GM19324 (cell line): ENCODE measurements around the gene ME3.
"Not testable (repeated sequence)": the region's sequence is repeated elsewhere in the genome, so short reads cannot be mapped to it uniquely, and the experiment has no call there.

Experiments used
- ATAC-seq: cut with Tn5 transposase; IDR thresholded peaks from one replicate; pipeline ENCODE4 v1.9.1; 2021; ENCODE audit warnings: mild to moderate bottlenecking, moderate library complexity; ENCODE audit not compliant: unreplicated experiment, low FRiP score

Gene ME3

DNA sequence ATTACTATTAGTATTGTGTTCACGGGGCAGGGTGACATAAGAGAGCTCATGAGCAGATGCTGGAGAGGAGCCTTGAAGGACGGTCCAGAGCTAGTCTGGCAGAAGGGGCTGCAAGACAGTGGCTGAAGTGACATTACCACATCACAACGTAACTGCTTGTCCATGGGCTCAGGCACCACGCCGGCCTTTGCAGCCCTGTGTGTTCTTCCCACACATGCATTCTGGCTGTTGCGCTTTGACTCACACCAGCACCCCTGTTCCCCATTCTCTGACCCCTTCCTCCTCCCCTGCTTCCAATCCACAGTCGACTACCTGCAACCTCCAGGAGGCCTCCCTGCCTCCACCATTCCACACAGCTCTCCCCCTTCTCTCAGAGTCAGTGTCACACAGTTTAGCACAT, 103.3 kb downstream of the ME3 start:
- no peak for ATAC-seq

DNA sequence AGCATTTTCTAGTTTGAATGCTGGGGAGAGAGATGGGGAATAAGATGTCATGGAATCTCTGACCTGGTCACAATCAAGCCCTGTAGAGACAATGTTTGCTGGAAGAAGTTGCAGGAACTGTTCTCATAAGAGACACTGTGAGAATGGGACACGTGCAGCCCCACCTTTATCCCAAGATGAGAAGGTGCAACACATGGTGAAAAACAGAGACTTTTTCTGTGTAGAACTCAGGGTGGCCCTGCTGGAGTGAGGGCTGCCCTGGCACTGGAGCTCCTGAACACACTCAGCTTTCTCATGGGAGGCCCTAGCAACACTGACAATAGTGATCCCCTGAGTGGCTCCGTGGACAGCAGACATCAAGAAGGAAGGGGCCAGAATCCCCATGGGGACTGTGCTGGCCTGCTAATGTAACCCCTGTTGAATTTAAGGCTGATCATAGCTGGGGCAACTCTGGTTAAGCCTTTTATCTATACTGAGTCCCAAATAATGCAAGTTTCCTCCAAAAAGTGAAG, 106.6 kb downstream of the ME3 start:
- ATAC-seq: no peak

DNA sequence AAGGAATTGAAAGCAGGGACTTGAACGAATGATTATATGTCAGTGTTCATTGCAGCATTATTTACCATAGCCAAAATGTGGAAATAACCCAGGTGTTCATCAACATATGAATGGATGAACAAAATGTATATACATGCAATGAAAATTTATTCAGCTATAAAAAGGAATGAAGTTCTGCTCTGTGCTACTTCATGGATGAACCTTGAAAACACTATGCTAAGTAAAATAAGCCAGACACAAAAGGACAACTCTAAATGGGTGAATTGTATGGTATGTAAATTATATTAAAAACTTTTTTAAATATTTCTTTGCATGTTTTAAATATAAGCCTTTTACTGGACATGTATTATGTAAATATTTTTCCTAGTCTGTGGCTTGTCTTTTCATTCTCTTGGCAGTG, 107.0 kb downstream of the ME3 start:
- no peak for ATAC-seq

DNA sequence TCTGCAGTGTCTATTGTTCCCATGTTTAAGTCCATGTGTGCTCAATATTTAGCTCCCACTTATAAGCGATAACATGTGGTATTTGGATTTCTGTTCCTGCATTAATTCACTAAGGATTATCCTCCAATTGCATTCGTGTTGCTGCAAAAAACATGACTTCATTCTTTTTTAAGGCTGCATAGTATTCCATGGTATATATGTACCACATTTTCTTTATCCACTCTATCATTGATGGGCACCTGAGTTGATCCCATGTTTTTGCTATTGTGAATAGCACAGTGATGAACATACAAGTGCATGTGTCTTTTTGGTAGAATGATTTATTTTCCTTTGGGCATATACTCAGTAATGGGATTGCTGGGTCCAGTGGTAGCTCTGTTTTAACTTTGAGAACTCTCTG, 109.6 kb downstream of the ME3 start:
- not testable (repeated sequence) for ATAC-seq

GRCh38 chr11:86559311-86559945, 113.0 kb downstream of the ME3 start:
- ATAC-seq: no peak

DNA sequence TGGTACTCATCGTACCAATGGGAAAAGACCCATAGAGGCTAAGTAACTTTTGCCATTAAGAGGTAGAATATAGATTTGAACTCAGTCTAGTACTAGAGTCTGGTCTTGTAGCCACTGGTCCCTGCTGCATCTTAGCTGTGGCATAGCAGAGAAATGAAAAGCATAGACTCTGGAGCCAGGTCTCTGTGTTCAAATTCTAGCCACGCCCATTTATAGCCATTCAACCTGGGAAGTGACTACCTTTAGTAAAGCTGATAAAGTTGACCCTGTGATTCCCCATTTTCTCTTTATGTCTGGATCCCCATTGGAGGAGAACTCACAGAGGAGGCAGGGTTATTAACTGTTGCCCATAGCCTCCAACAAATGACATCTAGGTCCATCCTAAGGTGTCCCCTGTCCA, 113.6 kb downstream of the ME3 start:
- ATAC-seq: no peak

DNA sequence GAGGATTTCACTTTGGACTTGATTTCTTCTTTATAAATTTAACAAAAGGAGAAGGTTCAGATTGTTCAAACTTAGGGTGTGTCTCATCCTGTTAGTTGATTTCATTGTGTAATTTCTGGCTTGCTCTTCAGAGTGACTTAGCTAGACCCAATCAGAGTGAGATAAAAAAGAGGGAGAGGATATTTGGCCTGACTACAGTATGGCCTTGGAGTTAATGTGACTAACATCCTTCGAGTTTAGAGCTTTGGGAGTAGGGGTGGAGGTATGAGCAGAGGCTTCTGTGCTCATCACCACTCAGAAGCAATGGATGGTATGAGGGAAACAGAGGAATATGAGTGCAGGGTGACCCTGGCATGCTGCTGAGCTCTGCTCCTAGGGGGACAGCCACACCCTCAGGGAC, 114.2 kb downstream of the ME3 start:
- no peak for ATAC-seq

DNA sequence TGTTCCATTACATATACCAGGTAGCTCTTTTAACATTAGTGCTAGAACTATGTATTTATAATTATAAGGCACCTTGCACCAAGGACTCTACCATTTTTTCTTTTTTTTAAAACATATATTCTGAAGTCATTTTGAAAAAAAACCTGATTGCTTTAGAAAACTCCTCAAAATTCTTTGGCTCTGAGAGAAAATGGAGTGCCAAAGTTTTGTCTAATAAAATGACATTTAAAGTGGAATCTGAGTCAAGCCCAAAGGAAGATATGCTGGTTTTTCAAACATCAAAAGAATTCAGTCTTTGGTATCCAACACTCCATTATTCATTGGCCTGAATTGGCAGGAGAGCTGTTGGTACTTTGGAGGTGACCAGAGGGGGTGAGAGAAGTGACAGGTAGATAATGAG, 116.5 kb downstream of the ME3 start:
- ATAC-seq: no peak

DNA sequence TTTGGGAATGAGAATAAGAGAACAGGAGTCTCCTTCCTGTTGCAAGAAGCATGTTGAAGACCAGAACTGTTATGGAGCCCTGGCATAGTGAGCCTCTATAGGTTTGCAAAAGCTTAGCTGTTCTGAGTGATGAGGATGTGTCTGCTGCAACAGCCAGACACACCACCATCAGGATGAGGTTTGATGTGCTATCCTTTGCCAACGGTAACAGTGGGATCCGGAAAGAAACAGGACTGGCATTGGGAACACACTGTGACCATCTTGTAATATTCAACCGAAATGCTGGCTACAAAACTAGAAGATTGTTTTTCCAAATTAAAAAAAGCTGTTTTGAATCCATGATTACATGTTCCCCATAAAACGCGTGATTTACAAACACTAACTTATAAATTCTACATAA, 117.0 kb downstream of the ME3 start:
- ATAC-seq: no peak

- no peak for ATAC-seq
These were observed 119.2 kb downstream of the ME3 start for GRCh38 chr11:86553265-86553664.

- ATAC-seq: peak; percentile 87
These were observed 120.9 kb downstream of the ME3 start for GRCh38 chr11:86551288-86552092.

DNA sequence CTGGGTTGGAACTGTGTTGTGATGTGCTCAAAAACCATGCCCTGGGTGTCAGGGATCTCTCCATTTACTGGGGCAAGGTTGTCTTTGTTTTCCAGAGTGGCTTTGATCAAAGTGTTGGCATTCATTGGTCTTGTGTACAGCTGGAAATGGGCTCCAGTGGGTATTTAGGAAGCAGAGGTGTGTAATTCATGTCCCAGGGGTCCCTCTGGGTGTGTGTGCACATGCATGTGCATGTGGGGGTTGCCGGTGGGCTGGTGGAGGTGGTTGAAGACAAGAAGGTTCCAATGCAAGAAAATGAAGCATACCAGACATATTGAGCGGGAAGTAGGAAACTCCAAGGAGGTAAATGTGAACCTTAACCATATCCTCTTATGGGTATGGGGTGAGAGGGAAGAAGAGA, 121.7 kb downstream of the ME3 start:
- ATAC-seq: no peak

DNA sequence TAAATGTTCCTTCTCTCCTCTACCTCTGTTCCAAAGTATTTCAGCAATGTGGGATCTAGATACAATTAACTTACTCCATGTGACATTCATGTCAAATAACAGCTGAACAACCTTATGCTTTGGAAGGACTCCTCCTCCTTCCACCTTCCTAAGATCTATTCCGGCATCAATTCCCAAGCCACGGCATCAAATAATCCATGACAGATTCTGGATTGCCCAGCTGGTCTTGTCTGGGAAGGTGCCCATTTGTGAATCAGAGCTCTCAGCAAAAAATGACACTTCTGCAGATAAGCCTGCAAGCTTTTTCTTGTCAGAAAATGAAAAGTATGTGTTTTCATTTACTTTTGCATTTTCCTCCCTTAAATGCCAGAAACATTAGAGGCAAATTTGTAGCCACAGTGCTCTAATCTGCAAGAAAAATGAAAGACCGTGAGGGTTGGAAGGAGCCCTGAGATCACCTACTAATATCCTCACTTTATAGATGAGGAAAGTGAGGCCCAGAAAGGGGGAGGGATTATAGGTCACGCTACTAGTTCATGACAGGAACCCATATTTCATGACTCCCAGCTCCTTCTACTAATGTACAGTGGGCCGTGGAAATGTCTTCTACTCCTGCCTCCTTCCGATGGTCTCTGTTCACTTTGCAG, 124.0 kb downstream of the ME3 start:
- no peak for ATAC-seq

GRCh38 chr11:86547727-86548126, 124.7 kb downstream of the ME3 start:
- ATAC-seq: no peak

DNA sequence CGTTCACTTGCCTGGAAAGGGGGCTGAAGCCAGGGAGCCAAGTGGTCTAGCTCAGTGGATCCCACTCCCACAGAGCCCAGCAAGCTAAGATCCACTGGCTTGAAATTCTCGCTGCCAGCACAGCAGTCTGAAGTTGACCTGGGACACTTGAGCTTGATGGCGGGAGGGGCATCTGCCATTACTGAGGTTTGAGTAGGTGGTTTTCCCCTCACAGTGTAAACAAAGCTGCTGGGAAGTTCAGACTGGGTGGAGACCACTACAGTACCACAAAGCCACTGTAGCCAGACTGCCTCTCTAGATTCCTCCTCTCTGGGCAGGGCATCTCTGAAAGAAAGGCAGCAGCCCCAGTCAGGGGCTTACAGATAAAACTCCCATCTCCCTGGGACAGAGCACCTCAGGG, 131.1 kb downstream of the ME3 start:
- not testable (repeated sequence) for ATAC-seq

GRCh38 chr11:86538223-86538548, 134.2 kb downstream of the ME3 start:
- no peak for ATAC-seq

DNA sequence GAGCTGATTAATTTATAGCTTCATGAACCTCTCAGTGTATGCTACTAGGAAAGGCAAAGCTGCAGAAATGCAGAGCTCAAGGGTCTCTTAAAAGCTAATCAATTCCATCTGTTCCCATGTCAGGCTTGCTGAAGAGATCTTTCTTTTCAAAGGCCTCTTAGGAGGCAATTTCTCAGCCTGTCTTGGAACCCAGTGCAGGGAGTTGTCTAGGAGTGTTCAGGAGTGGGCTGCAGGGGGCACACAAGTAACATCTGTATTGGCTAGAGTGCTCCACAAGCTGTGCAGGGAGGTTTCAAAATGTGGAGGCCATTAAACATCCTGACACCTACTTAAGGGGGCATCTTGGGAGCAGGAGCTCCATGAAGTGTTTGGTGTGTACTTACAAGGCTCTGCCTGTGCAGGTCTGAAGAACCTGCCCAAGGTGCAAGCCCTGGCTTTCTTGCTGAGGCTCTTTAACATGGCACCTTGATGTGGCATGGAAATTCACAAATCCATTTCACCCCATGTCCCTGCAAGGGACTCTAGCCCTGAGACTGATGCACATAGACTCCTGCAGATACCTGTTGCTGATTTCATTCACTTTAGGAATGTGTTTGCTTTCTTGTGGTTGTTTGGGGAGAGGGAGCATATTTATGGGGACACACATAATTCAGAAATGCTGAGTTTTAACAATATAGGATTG, 134.7 kb downstream of the ME3 start:
- no peak for ATAC-seq

DNA sequence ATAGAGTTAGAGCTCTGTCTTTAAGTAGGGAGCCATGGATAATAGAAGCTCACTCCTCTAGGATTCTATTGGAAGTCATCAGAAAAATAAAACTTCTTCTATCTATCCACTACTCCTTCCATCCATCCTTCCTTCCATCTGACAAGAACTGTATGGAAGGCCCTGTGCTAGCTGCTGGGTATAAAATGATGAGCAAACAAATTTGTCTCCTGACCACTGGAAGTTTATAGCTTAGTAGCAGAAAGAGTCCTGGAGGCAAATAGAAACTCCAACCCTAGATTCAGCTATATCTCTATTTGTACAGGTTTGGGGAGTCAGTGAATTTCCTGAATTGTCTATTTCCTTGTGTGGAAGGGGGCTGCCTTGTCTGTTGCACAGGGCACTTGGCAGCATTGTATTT, 136.6 kb downstream of the ME3 start:
- ATAC-seq: no peak

- no peak for ATAC-seq
These were observed 147.6 kb downstream of the ME3 start for GRCh38 chr11:86524620-86525352.
